Sigmoid colon (tissue), 7 donors: ENCODE data around the gene KCTD11. TPM values are rescaled to one million over a fixed set of nuclear protein-coding genes. Genes with fewer than 3 reads are reported as not detected.

Source experiments
- DNase-seq: peaks from one replicate; pipeline ENCODE4 v3.0.0-alpha.2; 2019
- H3K27ac ChIP-seq, 4 donors: fragments of 200-600 bp; sonication (generic); one replicate each; pipeline ENCODE4 v1.5.1; 2016 to 2019; ENCODE audit warnings: mild to moderate bottlenecking in 1 of 4
- H3K27me3 ChIP-seq, 3 donors: fragments of 200-600 bp; sonication (generic); one replicate each; pipeline ENCODE4 v1.5.1; 2019; ENCODE audit warnings: mild to moderate bottlenecking in 1 of 3
- H3K36me3 ChIP-seq, 4 donors: fragments of 200-600 bp; sonication (generic); one replicate each; pipeline ENCODE4 v1.5.1; 2016 to 2019
- H3K4me1 ChIP-seq, 4 donors: fragments of 200-600 bp; sonication (generic); one replicate each; pipeline ENCODE4 v1.5.1; 2017 to 2019
- H3K4me3 ChIP-seq, 4 donors: fragments of 200-600 bp; sonication (generic); one replicate each; pipeline ENCODE4 v1.5.1; 2017 to 2019; ENCODE audit warnings: mild to moderate bottlenecking in 2 of 4, moderate library complexity in 1 of 4
- H3K9me3 ChIP-seq, 4 donors: fragments of 200-600 bp in 3 of 4; sonication (generic) in 3 of 4; one replicate each; pipeline versions ENCODE4 v1.5.1 to v1.6.1; 2013 to 2019
- EP300 ChIP-seq, 4 donors: sonication (generic); formaldehyde crosslinking; IDR thresholded peaks; one replicate each; pipeline ENCODE4 v1.6.1; 2017; ENCODE audit warnings: antibody characterized with exemption in 4 of 4
- POLR2A ChIP-seq, 2 donors: fragments of 450-650 bp; IDR thresholded peaks; one replicate each; pipeline ENCODE4 v1.6.1; 2016; ENCODE audit warnings: antibody characterized with exemption in 2 of 2, mild to moderate bottlenecking in 2 of 2, moderate library complexity in 2 of 2
- POLR2AphosphoS5 ChIP-seq, 4 donors: sonication (generic); formaldehyde crosslinking; IDR thresholded peaks; one replicate each; pipeline ENCODE4 v1.6.1; 2017; ENCODE audit warnings: antibody characterized with exemption in 4 of 4
- WGBS, 2 donors: extraction: QIAGEN DNeasy Blood & Tissue Kit; methylation state at CpG; one replicate each; pipeline ENCODE4 v1.1.7; 2013; 5-methylcytosine and 5-hydroxymethylcytosine counted together
- intact Hi-C: fragments of 100-400 bp; cut with DNase I; formaldehyde crosslinking; loops from one replicate; pipeline ENCODE4 v1.15.1; 2023
- polyA plus RNA-seq, 3 donors: library from polyadenylated mRNA; stranded (reverse); fragments of 200-250 nt; gene quantifications; one replicate each; pipeline ENCODE4 v1.2.3, GENCODE V29; 2013
- total RNA-seq, 4 donors: library from RNA; depleted of rRNA; stranded (reverse); fragments of >200 nt; gene quantifications; one replicate each; pipeline ENCODE4 v1.1.0, GENCODE V29; 2016
- TF ChIP-seq, protein P1 (sequence below), 4 experiments: fragments of 450-650 bp in 3 of 4; fragments of 200-600 bp in 1 of 4; IDR thresholded peaks; one replicate each; pipeline ENCODE4 v1.5.1; 2016 to 2019; ENCODE audit warnings: antibody characterized with exemption in 4 of 4, mild to moderate bottlenecking in 3 of 4, moderate library complexity in 2 of 4
- donor health status: healthy with polysubstance abuse.
- donor health status: Bipolar disorder and iron deficiency.
- donor health status: healthy.

Gene KCTD11
- total and polyA plus RNA-seq, 7 donors: 4.4 to 11.7 (median 6.2) TPM

DNA sequence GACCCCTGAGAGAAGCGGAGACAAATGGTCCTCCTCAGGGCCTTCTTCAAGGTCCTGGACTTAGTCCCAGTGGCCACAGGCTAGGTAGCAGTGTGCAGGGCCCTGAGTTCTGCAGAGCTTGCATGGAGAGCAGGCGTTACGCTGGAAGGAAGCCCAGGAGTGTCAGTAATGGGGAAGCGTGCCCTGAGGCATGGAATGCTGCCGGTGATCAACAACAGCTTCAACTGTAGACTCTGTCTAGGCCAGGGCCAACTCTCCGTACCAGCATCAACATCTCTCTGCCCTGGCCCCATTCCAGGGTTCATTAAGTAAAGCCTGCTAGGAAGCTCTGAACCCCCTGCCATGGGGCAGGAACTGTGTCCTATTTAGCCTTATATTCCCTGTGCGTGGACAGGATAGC lies 28.4 kb downstream of the KCTD11 start:
- Histone ChIP-seq H3K27ac (peak overlapping the region; percentile 64 to 77 (median 69)), H3K9me3 (no peaks in the 10 kb centered on the region), H3K36me3 (no peaks in the 10 kb centered on the region), H3K4me1 (peaks cover 2 to 34% (median 30%) of the 10 kb centered on the region in 4 donors), H3K4me3 (peak overlapping the region; percentile 15 to 54 (median 50)), H3K27me3 (no peaks in the 10 kb centered on the region)
- intact Hi-C loops: loop anchor here (5.0 kb wide), 1 partner anchor 182 kb away; the partner anchor contains the start of gene SENP3
- 20 to 58% methylated on average over 7 of the region's 7 CpGs for WGBS, 2 donors
- DNase-seq: peak; percentile 91
- TF ChIP-seq, protein P1, sequence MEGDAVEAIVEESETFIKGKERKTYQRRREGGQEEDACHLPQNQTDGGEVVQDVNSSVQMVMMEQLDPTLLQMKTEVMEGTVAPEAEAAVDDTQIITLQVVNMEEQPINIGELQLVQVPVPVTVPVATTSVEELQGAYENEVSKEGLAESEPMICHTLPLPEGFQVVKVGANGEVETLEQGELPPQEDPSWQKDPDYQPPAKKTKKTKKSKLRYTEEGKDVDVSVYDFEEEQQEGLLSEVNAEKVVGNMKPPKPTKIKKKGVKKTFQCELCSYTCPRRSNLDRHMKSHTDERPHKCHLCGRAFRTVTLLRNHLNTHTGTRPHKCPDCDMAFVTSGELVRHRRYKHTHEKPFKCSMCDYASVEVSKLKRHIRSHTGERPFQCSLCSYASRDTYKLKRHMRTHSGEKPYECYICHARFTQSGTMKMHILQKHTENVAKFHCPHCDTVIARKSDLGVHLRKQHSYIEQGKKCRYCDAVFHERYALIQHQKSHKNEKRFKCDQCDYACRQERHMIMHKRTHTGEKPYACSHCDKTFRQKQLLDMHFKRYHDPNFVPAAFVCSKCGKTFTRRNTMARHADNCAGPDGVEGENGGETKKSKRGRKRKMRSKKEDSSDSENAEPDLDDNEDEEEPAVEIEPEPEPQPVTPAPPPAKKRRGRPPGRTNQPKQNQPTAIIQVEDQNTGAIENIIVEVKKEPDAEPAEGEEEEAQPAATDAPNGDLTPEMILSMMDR (IDR thresholded peaks at IDR 0.05): no peak
- TF ChIP-seq POLR2A (IDR thresholded peaks at IDR 0.05): no peak
- TF ChIP-seq POLR2AphosphoS5 (IDR thresholded peaks at IDR 0.05): peak in 2 of 4 donors; percentile 21 to 50

DNA sequence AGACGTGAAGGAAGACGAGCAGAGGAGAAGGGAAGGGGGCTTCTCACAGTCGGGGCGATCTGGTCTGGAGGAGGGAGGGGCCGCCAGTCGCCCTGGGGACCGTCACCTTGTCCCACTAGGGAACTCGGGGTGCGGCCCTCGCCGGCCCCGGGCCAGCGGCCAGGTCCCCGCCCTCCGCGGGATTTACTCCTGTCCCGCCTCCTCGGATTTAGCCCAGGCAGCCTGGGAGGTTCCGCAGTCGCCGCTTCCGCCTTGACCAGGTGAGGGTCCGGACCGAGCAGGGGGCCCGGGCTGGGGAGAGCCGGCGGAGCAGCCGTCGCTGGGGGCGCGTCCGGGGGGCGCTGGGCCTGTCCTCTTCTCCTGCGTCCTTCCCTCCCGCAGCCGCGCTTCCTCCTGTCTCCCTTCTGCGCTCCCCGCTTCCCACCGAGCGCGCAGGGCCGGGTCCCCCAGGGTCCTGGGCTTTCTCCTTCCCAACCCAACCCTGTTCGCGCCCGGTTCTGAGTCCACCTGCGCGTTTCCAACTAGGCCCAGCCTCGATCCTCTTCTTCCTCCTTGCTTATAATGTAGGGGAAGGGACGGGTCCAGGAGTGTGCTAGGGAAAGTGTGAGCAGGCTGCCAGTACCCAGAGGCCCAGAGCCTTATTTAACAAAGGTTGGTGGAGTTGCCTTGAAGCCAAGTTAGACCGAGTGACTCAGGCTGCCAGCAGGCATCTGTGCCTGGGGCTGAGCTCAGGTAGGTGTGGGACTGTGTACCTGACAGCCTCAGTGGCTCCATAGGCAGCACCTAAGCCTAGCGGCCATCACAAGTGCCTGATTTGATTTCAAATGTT lies 29.1 kb downstream of the KCTD11 start, which contains the start of gene TNK1:
TSS of gene TNK1 (plus strand) at position 235 of the 829 bp plus-strand sequence. CDS start 1,838 bp downstream, outside the sequence.
- peak; percentile 86 for DNase-seq
- 2 to 6% methylated on average over 52 of the region's 52 CpGs for WGBS, 2 donors
- Histone ChIP-seq H3K27me3 (no peaks in the 10 kb centered on the region), H3K4me1 (peaks cover 2 to 34% (median 30%) of the 10 kb centered on the region in 4 donors), H3K27ac (peak within 1 kb of the TSS; percentile 64 to 77 (median 69)), H3K36me3 (no peaks in the 10 kb centered on the region), H3K4me3 (peak within 1 kb of the TSS; percentile 15 to 54 (median 50)), H3K9me3 (no peaks in the 10 kb centered on the region)
- TF ChIP-seq POLR2A (IDR thresholded peaks at IDR 0.05) (peak in 1 of 2 donors; percentile 52), POLR2AphosphoS5 (IDR thresholded peaks at IDR 0.05) (peak in 3 of 4 donors; percentile 48 to 83 (median 53))
- TF ChIP-seq, protein P1 (IDR thresholded peaks at IDR 0.05): no peak
- intact Hi-C loops: loop anchor here (5.0 kb wide), 1 partner anchor 181 kb away; the partner anchor contains the start of gene SENP3

DNA sequence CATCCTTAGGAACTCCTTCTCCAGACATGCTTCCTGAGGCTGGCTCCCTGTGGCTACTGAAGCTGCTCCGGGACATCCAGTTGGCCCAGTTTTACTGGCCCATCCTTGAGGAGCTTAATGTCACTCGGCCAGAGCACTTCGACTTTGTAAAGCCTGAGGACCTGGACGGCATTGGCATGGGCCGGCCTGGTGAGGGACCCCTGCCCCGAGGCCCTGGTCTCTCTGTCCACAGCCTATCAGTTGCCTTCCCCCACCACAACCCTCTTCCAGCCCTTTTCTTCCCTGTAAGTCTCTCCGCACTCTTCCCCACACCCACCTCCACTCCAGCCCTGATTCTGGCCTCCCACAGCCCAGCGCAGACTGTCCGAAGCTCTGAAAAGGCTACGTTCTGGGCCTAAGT lies 30.9 kb downstream of the KCTD11 start:
- DNase-seq: no peak
- Histone ChIP-seq H3K36me3 (peaks cover 0 to 4% (median under 1%) of the 10 kb centered on the region in 4 donors), H3K27ac (no peak overlapping the region), H3K27me3 (no peaks in the 10 kb centered on the region), H3K9me3 (no peaks in the 10 kb centered on the region), H3K4me1 (peaks cover 2 to 34% (median 30%) of the 10 kb centered on the region in 4 donors), H3K4me3 (no peak overlapping the region)
- intact Hi-C loops: loop anchor here (5.0 kb wide), 1 partner anchor 179 kb away; the partner anchor contains the start of gene SENP3
- WGBS, 2 donors: 94 to 95% methylated on average over 10 of the region's 10 CpGs
- TF ChIP-seq EP300 (IDR thresholded peaks at IDR 0.05) (no peak), POLR2A (IDR thresholded peaks at IDR 0.05) (no peak)

DNA sequence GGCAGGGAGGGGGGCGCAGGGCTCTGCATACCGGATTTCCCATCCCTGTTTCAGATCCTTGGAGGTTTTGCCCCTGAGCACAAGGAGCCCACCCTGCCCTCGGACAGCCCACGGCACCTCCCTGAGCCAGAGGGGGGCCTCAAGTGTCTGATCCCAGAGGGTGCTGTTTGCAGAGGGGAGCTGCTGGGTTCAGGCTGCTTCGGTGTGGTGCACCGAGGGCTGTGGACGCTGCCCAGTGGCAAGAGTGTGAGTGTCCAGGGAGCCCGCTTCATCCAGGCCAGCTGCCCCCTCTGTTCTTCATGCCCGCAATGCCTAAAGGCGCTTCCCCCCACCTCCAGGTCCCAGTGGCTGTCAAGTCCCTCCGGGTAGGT lies 31.4 kb downstream of the KCTD11 start:
- Histone ChIP-seq H3K27me3 (no peaks in the 10 kb centered on the region), H3K36me3 (peaks cover 0 to 8% (median 2%) of the 10 kb centered on the region in 4 donors), H3K4me3 (peak overlapping the region in 3 of 4 donors; percentile 39 to 49 (median 48)), H3K9me3 (no peaks in the 10 kb centered on the region), H3K27ac (peak overlapping the region in 1 of 4 donors; percentile 48), H3K4me1 (peaks cover 2 to 34% (median 30%) of the 10 kb centered on the region in 4 donors)
- intact Hi-C loops: loop anchor here (5.0 kb wide), 1 partner anchor 179 kb away; the partner anchor contains the start of gene SENP3
- TF ChIP-seq POLR2A (IDR thresholded peaks at IDR 0.05) (no peak), EP300 (IDR thresholded peaks at IDR 0.05) (no peak), POLR2AphosphoS5 (IDR thresholded peaks at IDR 0.05) (no peak)
- TF ChIP-seq, protein P1 (IDR thresholded peaks at IDR 0.05): no peak
- WGBS, 2 donors: 87 to 94% methylated on average over 11 of the region's 11 CpGs
- DNase-seq: no peak
